Measurements from ENCODE around the gene LRCH4.

Gene LRCH4

GRCh38 chr7:100582041-100582579 lies 3.8 kb downstream of the LRCH4 start:
- no peak for DNase-seq

- DNase-seq, result no peak
These were observed 5.3 kb downstream of the LRCH4 start for GRCh38 chr7:100580466-100581283.

- no peak for DNase-seq
These were observed 7.4 kb downstream of the LRCH4 start for GRCh38 chr7:100578246-100579183.

GRCh38 chr7:100577507-100577906 lies 8.4 kb downstream of the LRCH4 start:
- no peak for DNase-seq

- no peak for DNase-seq
These were observed 8.8 kb downstream of the LRCH4 start for GRCh38 chr7:100577103-100577502.

GRCh38 chr7:100576384-100576993 lies 9.4 kb downstream of the LRCH4 start:
- no peak for DNase-seq

- no peak for DNase-seq
These were observed 10.1 kb downstream of the LRCH4 start for GRCh38 chr7:100575746-100576383.

- no peak for DNase-seq
These were observed 10.7 kb downstream of the LRCH4 start for GRCh38 chr7:100575206-100575631.

GRCh38 chr7:100574362-100575205 lies 11.3 kb downstream of the LRCH4 start:
- DNase-seq, result no peak

GRCh38 chr7:100573691-100574361 lies 12.1 kb downstream of the LRCH4 start, which contains the start of gene SAP25:
SAP25 (minus strand) TSS chr7:100573900; CDS start chr7:100573742, 158 bp downstream.
- no peak for DNase-seq

- no peak for DNase-seq
These were observed 12.8 kb downstream of the LRCH4 start for GRCh38 chr7:100572949-100573675.

- no peak for DNase-seq
These were observed 13.5 kb downstream of the LRCH4 start for GRCh38 chr7:100572281-100572948.

GRCh38 chr7:100571829-100572116 lies 14.2 kb downstream of the LRCH4 start:
- no peak for DNase-seq

GRCh38 chr7:100570954-100571828 lies 14.7 kb downstream of the LRCH4 start:
- DNase-seq, result no peak

GRCh38 chr7:100568896-100569844 lies 16.8 kb downstream of the LRCH4 start:
- no peak for DNase-seq

GRCh38 chr7:100568176-100568895 lies 17.6 kb downstream of the LRCH4 start:
- DNase-seq, result no peak

- DNase-seq, result no peak
These were observed 18.2 kb downstream of the LRCH4 start for GRCh38 chr7:100567751-100568175.

All from kidney glomerular epithelial cell (primary cell).